DMS153 (cell line): ENCODE measurements around the gene TMEM220.
"Not testable (repeated sequence)": the region's sequence is repeated elsewhere in the genome, so short reads cannot be mapped to it uniquely, and the experiment has no call there.

ENCODE experiments used
- DNase-seq: peaks from one replicate; lab custom pipeline; 2025; lab: John Stamatoyannopoulos, UW

The TMEM220 gene

GRCh38 chr17:10754861-10755591 is 25.2 kb upstream of the TMEM220 start:
- no peak for DNase-seq

GRCh38 chr17:10754109-10754508 is 24.3 kb upstream of the TMEM220 start:
- no peak for DNase-seq

GRCh38 chr17:10752696-10753095 is 22.9 kb upstream of the TMEM220 start:
- DNase-seq: no peak

GRCh38 chr17:10751563-10751962 is 21.7 kb upstream of the TMEM220 start:
- DNase-seq: no peak

- DNase-seq: no peak
These were observed 20.4 kb upstream of the TMEM220 start for GRCh38 chr17:10750210-10750609.

- DNase-seq: no peak
These were observed 18.8 kb upstream of the TMEM220 start for GRCh38 chr17:10748531-10749181.

- DNase-seq: no peak
These were observed 15.4 kb upstream of the TMEM220 start for GRCh38 chr17:10745231-10745630.

- no peak for DNase-seq
These were observed 14.7 kb upstream of the TMEM220 start for GRCh38 chr17:10744501-10745000.

- DNase-seq: no peak
These were observed 13.6 kb upstream of the TMEM220 start for GRCh38 chr17:10743316-10744009.

- no peak for DNase-seq
These were observed 12.6 kb upstream of the TMEM220 start for GRCh38 chr17:10742431-10742830.

- no peak for DNase-seq
These were observed 11.8 kb upstream of the TMEM220 start for GRCh38 chr17:10741416-10742135.

GRCh38 chr17:10739386-10739785 is 9.6 kb upstream of the TMEM220 start:
- DNase-seq: no peak

GRCh38 chr17:10738521-10739258 is 8.9 kb upstream of the TMEM220 start:
- DNase-seq: no peak

GRCh38 chr17:10737736-10738135 is 7.9 kb upstream of the TMEM220 start:
- no peak for DNase-seq

- DNase-seq: no peak
These were observed 7.4 kb upstream of the TMEM220 start for GRCh38 chr17:10737168-10737622.

- DNase-seq: no peak
These were observed 6.0 kb upstream of the TMEM220 start for GRCh38 chr17:10735821-10736220.

GRCh38 chr17:10735251-10735650 is 5.4 kb upstream of the TMEM220 start:
- no peak for DNase-seq

GRCh38 chr17:10733666-10734065 is 3.8 kb upstream of the TMEM220 start:
- DNase-seq: no peak

GRCh38 chr17:10732121-10732520 is 2.3 kb upstream of the TMEM220 start:
- not testable (repeated sequence) for DNase-seq

- DNase-seq: no peak
These were observed 1.6 kb upstream of the TMEM220 start for GRCh38 chr17:10731408-10731879.

GRCh38 chr17:10730247-10730646 is 424 bp upstream of the TMEM220 start:
- DNase-seq: not testable (repeated sequence)
